22Rv1 (cell line): Measurements from ENCODE around the gene DNAH8.

Experiments used
- CTCF ChIP-seq: fragments of 450-650 bp; IDR thresholded peaks from 2 replicates; pipeline ENCODE4 v1.5.1; 2017; ENCODE audit warnings: mild to moderate bottlenecking
- ZFX ChIP-seq: fragments of 450-650 bp; IDR thresholded peaks from 2 replicates; pipeline ENCODE4 v1.6.1; 2017; ENCODE audit warnings: antibody characterized with exemption, borderline replicate concordance

- TF ChIP-seq CTCF (no peak), ZFX (no peak)
These were observed 302.4 kb downstream of the DNAH8 start for GRCh38 chr6:39017547-39017880.
